ENCODE results near the gene PLCB4. TPM values are rescaled to one million over a fixed set of nuclear protein-coding genes. Genes with fewer than 3 reads are reported as not detected.

The PLCB4 gene
- total RNA-seq, 1 donor from 2014 or later: 6.6 TPM

DNA sequence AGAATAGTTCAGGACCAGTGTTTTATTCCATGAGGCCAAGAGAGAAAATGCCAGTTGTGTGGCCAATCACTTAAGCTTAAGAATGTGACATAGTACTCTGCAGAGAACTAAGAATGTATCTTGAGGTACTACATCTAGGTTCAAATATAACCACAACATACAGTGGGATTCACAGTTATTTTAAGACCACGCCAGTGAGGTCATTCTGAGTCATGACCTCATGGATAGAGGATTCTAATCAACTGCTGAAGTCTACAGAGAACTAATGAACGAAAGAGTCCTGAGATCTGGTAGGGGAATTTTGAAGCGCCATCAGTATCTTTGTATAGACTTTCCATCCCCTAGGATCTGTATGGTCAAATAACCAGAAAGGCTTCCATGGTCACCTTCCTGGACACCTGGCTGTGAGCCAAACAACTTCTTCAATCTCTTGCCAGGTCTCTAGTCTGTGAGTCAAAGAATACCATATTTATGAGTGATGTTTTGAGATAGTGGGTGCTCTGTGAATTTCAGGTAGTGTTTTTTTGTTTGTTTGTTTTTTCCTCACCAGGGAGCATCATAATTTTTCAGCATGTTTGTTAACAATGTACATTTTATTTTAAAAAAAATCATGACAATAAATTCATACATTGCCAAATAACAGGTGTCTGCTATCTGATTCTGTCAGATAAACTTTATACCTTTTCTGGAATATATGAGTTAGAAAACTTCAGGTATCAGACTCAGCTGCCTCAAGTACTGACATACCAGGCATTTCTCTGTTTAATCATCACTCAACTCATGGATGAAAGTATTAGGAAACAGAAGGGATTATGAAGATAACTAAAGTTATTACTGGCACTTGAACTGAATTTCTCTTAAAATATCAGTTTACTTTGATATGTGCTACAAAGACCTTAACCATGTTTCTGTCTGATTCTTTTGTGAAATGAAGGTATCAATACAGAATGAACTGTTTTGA lies 217.9 kb downstream of the PLCB4 start:
- Histone ChIP-seq H3K9me3 (no peaks in the 10 kb centered on the region), H3K36me3 (no peaks in the 10 kb centered on the region), H3K27me3 (ENCODE audit: low read depth) (no peaks in the 10 kb centered on the region), H3K27ac (no peak overlapping the region), H3K4me3 (no peak overlapping the region), H3K4me1 (no peaks in the 10 kb centered on the region)
- intact Hi-C loops (cut with DNase I): no loop called here
- TF ChIP-seq, protein P1, sequence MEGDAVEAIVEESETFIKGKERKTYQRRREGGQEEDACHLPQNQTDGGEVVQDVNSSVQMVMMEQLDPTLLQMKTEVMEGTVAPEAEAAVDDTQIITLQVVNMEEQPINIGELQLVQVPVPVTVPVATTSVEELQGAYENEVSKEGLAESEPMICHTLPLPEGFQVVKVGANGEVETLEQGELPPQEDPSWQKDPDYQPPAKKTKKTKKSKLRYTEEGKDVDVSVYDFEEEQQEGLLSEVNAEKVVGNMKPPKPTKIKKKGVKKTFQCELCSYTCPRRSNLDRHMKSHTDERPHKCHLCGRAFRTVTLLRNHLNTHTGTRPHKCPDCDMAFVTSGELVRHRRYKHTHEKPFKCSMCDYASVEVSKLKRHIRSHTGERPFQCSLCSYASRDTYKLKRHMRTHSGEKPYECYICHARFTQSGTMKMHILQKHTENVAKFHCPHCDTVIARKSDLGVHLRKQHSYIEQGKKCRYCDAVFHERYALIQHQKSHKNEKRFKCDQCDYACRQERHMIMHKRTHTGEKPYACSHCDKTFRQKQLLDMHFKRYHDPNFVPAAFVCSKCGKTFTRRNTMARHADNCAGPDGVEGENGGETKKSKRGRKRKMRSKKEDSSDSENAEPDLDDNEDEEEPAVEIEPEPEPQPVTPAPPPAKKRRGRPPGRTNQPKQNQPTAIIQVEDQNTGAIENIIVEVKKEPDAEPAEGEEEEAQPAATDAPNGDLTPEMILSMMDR (IDR thresholded peaks at IDR 0.05): no peak
- DNase-seq (no peak), ATAC-seq (no peak)

DNA sequence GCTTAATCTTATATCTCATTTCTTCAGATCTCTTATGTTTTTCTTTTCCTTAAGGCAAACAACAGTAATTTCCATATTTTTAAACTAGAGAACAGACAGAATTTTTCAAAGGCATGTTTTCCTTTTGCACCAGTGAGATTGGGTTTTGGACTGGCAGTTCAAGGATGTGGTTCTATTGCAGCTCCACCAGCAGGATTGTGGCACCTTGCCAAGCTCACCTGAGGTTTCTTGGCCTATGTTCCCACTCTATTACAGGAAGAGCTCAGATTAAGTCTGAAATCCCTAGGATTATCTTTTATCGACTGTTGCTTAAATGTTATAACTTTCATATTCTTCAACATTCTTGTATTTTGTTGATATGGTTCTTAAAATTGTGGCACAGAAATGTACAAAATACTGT lies 218.9 kb downstream of the PLCB4 start:
- no peaks in the 10 kb centered on the region for H3K4me1 ChIP-seq
- H3K27me3 ChIP-seq (ENCODE audit: low read depth): no peaks in the 10 kb centered on the region
- TF ChIP-seq, protein P1 (IDR thresholded peaks at IDR 0.05): no peak
- no peak for ATAC-seq
- DNase-seq: no peak
- intact Hi-C loops (cut with DNase I): no loop called here
- no peaks in the 10 kb centered on the region for H3K36me3 ChIP-seq
- H3K4me3 ChIP-seq: no peak overlapping the region
- H3K9me3 ChIP-seq: no peaks in the 10 kb centered on the region
- no peak overlapping the region for H3K27ac ChIP-seq

DNA sequence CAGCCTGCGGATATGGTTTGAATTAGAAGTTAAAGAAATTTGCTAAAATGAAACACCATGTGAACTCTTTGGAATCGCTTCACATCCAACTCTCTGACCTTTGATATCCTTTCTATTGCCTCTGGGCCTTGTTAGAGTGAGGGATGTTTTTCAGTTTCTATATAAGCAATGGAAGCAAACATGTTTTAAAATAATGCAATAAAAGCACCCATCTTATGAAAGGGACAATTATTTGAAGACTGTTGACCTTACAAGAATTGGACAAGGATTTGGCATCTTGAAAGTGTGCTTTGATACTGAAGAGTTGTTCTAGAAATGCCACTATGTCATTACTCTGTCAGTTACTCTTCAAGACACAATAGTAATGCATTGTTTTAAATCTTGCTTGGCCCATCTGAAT lies 221.4 kb downstream of the PLCB4 start:
- no peak for ATAC-seq
- TF ChIP-seq, protein P1 (IDR thresholded peaks at IDR 0.05): no peak
- DNase-seq: no peak
- intact Hi-C loops (cut with DNase I): no loop called here
- Histone ChIP-seq H3K4me1 (no peaks in the 10 kb centered on the region), H3K27ac (no peak overlapping the region), H3K36me3 (no peaks in the 10 kb centered on the region), H3K27me3 (ENCODE audit: low read depth) (no peaks in the 10 kb centered on the region), H3K4me3 (no peak overlapping the region), H3K9me3 (no peaks in the 10 kb centered on the region)

DNA sequence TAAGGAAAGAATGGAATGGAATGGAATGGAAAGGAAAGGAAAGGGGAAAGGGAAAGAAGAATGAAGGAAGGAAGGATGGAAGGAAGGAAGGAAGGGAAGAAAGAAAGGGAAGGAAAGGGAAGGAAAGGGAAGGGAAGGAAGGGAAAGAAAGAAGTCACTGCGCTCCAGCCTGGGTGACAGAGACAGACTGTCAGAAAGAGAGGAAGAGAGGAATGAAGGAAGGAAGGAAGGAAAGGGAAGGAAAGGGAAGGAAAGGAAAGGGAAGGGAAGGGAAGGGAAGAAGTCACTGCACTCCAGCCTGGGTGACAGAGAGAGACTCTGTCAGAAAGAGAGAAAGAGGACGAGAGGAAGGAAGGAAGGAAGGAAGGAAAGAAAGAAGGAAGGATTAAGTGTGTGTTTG lies 224.3 kb downstream of the PLCB4 start:
- Histone ChIP-seq H3K36me3 (no peaks in the 10 kb centered on the region), H3K4me3 (no peak overlapping the region), H3K27me3 (ENCODE audit: low read depth) (no peaks in the 10 kb centered on the region), H3K27ac (no peak overlapping the region), H3K9me3 (no peaks in the 10 kb centered on the region), H3K4me1 (no peaks in the 10 kb centered on the region)
- TF ChIP-seq, protein P1 (IDR thresholded peaks at IDR 0.05): no peak
- intact Hi-C loops (cut with DNase I): no loop called here
- DNase-seq (no peak), ATAC-seq (no peak)

DNA sequence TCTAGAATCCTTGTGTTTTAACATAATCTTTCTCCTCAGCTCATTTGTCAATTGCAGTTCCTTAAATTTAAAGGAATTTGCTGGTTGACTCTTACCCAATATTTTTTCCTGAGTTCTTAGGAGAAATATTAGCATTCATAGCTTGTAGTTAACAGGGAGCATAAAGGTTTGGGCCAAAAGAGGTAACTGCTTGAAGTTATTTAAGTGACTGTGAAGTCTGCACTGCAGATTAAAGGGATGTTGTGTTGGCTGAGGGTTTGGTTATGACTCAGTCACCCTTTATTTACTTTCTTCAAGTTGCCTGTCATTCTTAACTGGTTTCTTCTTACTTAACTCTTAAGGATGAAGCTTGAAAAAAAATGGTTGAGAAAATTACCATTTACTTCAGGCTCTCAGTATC lies 225.2 kb downstream of the PLCB4 start:
- Histone ChIP-seq H3K27me3 (ENCODE audit: low read depth) (no peaks in the 10 kb centered on the region), H3K9me3 (no peaks in the 10 kb centered on the region), H3K27ac (no peak overlapping the region), H3K4me3 (no peak overlapping the region), H3K36me3 (no peaks in the 10 kb centered on the region), H3K4me1 (no peaks in the 10 kb centered on the region)
- ATAC-seq (no peak), DNase-seq (no peak)
- TF ChIP-seq, protein P1 (IDR thresholded peaks at IDR 0.05): no peak
- intact Hi-C loops (cut with DNase I): no loop called here

All from lower lobe of right lung (tissue), 2 donors.